Uterus (tissue), 4 donors: ENCODE data around the gene SNU13. TPM values are rescaled to one million over a fixed set of nuclear protein-coding genes. Genes with fewer than 3 reads are reported as not detected.
"Not testable (repeated sequence)": the region's sequence is repeated elsewhere in the genome, so short reads cannot be mapped to it uniquely, and the experiment has no call there.

Source experiments
- DNase-seq, 2 donors: peaks; one replicate each; pipeline ENCODE4 v3.0.0-alpha.2; 2019 to 2020
- H3K27ac ChIP-seq, 2 donors: fragments of 200-600 bp; sonication (generic); 1 replicate in 1 of 2; 2 replicates in 1 of 2; pipeline ENCODE4 v1.5.1; 2016 to 2018
- H3K27me3 ChIP-seq, 2 donors: fragments of 200-600 bp; sonication (generic); one replicate each; pipeline ENCODE4 v1.5.1; 2018 to 2019; ENCODE audit warnings: control low read depth in 1 of 2
- H3K36me3 ChIP-seq, 2 donors: fragments of 200-600 bp; sonication (generic); one replicate each; pipeline ENCODE4 v1.5.1; 2019; ENCODE audit warnings: control low read depth in 1 of 2
- H3K4me1 ChIP-seq, 2 donors: fragments of 200-600 bp; sonication (generic); one replicate each; pipeline ENCODE4 v1.5.1; 2018 to 2019; ENCODE audit warnings: control low read depth in 1 of 2
- H3K4me3 ChIP-seq, 2 donors: fragments of 200-600 bp; sonication (generic); 1 replicate in 1 of 2; 2 replicates in 1 of 2; pipeline ENCODE4 v1.5.1; 2018 to 2019; ENCODE audit warnings: mild to moderate bottlenecking in 1 of 2
- H3K9me3 ChIP-seq, 2 donors: fragments of 200-600 bp; sonication (generic); one replicate each; pipeline ENCODE4 v1.5.1; 2019; ENCODE audit warnings: control low read depth in 1 of 2
- POLR2A ChIP-seq, 2 donors: fragments of 450-650 bp; IDR thresholded peaks; one replicate each; pipeline ENCODE4 v1.6.1; 2016; ENCODE audit warnings: antibody characterized with exemption in 2 of 2, mild to moderate bottlenecking in 1 of 2, moderate library complexity in 1 of 2
- intact Hi-C: fragments of 100-400 bp; cut with DNase I; formaldehyde crosslinking; loops from one replicate; pipeline ENCODE4 v1.15.1; 2023; ENCODE audit warnings: low total_unique reads
- total RNA-seq, 4 donors: library from RNA; depleted of rRNA in 3 of 4; stranded (reverse); fragments of >200 nt in 3 of 4; gene quantifications; one replicate each; pipeline versions ENCODE4 v1.1.0 to v1.2.4, GENCODE V29; 2014 to 2023
- TF ChIP-seq, protein P1 (sequence below), 4 experiments: fragments of 200-600 bp in 2 of 4; fragments of 450-650 bp in 2 of 4; sonication (generic) in 2 of 4; IDR thresholded peaks; one replicate each; pipeline ENCODE4 v1.5.1; 2016 to 2019; ENCODE audit warnings: antibody characterized with exemption in 4 of 4, mild to moderate bottlenecking in 2 of 4, moderate library complexity in 1 of 4
- donor health status: DM: yes; HTN: yes; CAD: no.

SNU13 gene
- total RNA-seq, 4 donors from 2014 or later, result 62.1 to 136 (median 96.2) TPM

DNA sequence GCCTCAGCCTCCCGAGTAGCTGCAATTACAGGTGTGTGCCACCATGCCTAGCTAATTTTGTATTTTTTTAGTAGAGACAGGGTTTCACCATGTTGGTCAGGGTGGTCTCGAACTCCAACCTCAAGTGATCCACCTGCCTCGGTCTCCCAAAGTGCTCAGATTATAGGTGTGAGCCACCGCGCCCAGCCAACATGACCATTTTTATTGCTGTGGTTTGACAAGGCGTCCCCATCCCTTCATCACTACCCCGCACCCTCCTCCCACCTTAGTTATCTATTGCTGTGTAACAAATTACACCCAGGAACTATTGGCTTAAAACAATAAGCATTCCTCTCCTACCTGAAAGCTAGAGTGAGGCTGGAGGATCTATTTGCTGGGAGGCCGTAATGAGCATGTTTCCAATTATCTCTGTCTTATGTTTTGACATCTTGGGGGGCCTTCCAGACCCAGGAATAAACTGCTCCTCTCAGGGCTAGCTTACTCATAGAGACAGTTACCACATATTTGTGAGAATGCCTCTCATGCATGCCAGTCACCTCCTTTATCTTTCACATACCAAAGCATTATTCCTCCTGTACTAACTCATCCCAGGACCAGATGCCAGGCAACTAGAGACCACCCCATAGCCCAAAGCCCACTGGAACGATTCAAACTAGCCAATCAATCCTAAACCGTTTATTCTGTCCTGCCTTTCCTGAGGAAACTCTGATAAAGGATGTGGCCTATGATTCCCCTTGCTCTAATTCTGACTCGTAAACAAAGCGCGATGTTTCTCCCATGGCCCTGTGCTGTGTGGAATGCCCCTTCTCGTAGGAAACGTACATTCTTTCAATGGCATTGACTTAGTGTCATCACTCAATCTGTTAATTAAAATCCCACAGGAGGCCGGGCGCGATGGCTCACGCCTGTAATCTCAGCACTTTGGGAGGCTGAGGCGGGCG, 19.4 kb downstream of the SNU13 start:
- no peak for DNase-seq
- no peaks in the 10 kb centered on the region for H3K36me3 ChIP-seq
- no peak overlapping the region for H3K4me3 ChIP-seq
- H3K9me3 ChIP-seq, result no peaks in the 10 kb centered on the region
- intact Hi-C loops, result no loop called here
- TF ChIP-seq, protein P1, sequence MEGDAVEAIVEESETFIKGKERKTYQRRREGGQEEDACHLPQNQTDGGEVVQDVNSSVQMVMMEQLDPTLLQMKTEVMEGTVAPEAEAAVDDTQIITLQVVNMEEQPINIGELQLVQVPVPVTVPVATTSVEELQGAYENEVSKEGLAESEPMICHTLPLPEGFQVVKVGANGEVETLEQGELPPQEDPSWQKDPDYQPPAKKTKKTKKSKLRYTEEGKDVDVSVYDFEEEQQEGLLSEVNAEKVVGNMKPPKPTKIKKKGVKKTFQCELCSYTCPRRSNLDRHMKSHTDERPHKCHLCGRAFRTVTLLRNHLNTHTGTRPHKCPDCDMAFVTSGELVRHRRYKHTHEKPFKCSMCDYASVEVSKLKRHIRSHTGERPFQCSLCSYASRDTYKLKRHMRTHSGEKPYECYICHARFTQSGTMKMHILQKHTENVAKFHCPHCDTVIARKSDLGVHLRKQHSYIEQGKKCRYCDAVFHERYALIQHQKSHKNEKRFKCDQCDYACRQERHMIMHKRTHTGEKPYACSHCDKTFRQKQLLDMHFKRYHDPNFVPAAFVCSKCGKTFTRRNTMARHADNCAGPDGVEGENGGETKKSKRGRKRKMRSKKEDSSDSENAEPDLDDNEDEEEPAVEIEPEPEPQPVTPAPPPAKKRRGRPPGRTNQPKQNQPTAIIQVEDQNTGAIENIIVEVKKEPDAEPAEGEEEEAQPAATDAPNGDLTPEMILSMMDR (IDR thresholded peaks at IDR 0.05), result no peak
- no peaks in the 10 kb centered on the region for H3K27me3 ChIP-seq
- no peaks in the 10 kb centered on the region for H3K4me1 ChIP-seq
- H3K27ac ChIP-seq, result no peak overlapping the region

DNA sequence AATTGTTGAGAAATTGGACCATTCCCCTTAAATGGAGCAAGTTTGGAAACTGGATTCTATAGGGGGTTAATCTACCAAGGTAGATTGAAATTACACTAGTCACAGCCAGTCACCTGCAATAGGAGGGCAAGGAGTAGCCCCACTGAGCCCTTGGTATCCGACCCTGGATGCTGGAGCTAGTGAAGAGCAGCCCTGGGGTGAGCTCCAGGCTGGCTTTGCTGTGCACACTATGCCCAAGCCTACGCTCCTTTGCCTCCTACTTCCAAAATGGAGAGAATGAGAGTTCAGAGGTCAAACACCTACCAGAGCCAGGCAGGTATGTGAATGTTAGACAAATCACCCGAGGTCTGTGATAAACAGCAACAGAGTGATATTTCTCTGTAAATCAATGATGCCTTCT, 23.7 kb downstream of the SNU13 start:
- H3K27me3 ChIP-seq, result no peaks in the 10 kb centered on the region
- DNase-seq, result no peak
- H3K4me1 ChIP-seq, result no peaks in the 10 kb centered on the region
- TF ChIP-seq POLR2A (IDR thresholded peaks at IDR 0.05), result no peak
- TF ChIP-seq, protein P1 (IDR thresholded peaks at IDR 0.05), result no peak
- no peak overlapping the region for H3K27ac ChIP-seq
- intact Hi-C loops, result no loop called here
- no peaks in the 10 kb centered on the region for H3K9me3 ChIP-seq
- no peaks in the 10 kb centered on the region for H3K36me3 ChIP-seq
- H3K4me3 ChIP-seq, result no peak overlapping the region

DNA sequence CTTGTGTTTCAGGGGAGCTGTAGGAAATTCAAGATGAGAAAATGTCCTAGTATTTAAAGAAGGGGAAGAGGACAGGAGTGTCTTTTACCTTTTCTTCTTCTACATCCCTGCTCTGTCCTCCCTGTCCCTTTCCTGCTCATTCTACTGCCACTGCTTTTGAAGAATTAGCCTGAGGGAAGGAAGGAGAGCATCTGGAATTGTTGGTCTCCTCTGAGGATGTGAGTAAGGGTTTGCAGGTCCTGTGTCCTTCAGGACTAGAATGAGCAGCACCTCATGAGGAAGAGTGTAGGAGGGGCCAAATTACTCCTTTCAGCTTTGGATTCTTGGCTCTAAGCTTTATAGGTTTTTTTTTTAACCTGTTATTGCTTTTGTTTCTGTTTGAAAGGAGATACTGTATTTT, 24.2 kb downstream of the SNU13 start:
- DNase-seq, result no peak
- H3K27ac ChIP-seq, result no peak overlapping the region
- H3K4me1 ChIP-seq, result no peaks in the 10 kb centered on the region
- no peak for TF ChIP-seq POLR2A (IDR thresholded peaks at IDR 0.05)
- TF ChIP-seq, protein P1 (IDR thresholded peaks at IDR 0.05), result no peak
- H3K27me3 ChIP-seq, result no peaks in the 10 kb centered on the region
- intact Hi-C loops, result no loop called here
- H3K36me3 ChIP-seq, result no peaks in the 10 kb centered on the region
- H3K4me3 ChIP-seq, result no peak overlapping the region
- H3K9me3 ChIP-seq, result no peaks in the 10 kb centered on the region

DNA sequence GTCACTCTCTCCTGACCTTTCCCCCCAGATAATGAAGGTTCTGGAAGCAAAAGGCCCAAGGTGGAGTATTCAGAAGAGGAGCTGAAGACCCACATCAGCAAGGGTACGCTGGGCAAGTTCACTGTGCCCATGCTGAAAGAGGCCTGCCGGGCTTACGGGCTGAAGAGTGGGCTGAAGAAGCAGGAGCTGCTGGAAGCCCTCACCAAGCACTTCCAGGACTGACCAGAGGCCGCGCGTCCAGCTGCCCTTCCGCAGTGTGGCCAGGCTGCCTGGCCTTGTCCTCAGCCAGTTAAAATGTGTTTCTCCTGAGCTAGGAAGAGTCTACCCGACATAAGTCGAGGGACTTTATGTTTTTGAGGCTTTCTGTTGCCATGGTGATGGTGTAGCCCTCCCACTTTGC, 25.1 kb downstream of the SNU13 start:
- H3K4me3 ChIP-seq, intact Hi-C loops, H3K4me1 ChIP-seq, H3K27ac ChIP-seq, DNase-seq, H3K36me3 ChIP-seq, H3K27me3 ChIP-seq, H3K9me3 ChIP-seq: not testable (repeated sequence)

DNA sequence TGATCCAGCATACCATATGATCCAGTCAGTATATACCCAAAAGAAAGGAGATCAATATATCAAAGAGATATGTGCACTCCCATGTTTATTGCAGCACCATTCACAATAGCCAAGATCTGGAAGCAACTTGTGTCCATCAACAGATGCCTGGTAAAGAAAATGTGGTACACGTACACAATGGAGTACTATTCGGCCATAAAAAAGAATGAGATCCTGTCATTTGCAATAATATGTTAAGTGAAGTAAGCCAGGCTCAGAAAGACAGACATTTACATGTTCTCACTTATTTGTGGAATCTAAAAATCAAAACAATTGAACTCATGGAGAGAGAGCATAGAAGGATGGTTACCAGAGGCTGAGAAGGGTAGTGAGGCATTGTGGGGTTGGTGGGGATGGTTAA, 27.0 kb downstream of the SNU13 start:
- H3K4me3 ChIP-seq, result no peak overlapping the region
- no peaks in the 10 kb centered on the region for H3K4me1 ChIP-seq
- intact Hi-C loops, result no loop called here
- DNase-seq, result no peak
- H3K9me3 ChIP-seq, result no peaks in the 10 kb centered on the region
- no peaks in the 10 kb centered on the region for H3K36me3 ChIP-seq
- no peak overlapping the region for H3K27ac ChIP-seq
- no peaks in the 10 kb centered on the region for H3K27me3 ChIP-seq
- TF ChIP-seq, protein P1 (IDR thresholded peaks at IDR 0.05), result no peak
- TF ChIP-seq POLR2A (IDR thresholded peaks at IDR 0.05), result no peak
